GM19324 (cell line): ENCODE measurements around the gene TSPAN18.

ENCODE experiments used
- ATAC-seq: cut with Tn5 transposase; IDR thresholded peaks from one replicate; pipeline ENCODE4 v1.9.1; 2021; ENCODE audit warnings: mild to moderate bottlenecking, moderate library complexity; ENCODE audit not compliant: unreplicated experiment, low FRiP score

The TSPAN18 gene

DNA sequence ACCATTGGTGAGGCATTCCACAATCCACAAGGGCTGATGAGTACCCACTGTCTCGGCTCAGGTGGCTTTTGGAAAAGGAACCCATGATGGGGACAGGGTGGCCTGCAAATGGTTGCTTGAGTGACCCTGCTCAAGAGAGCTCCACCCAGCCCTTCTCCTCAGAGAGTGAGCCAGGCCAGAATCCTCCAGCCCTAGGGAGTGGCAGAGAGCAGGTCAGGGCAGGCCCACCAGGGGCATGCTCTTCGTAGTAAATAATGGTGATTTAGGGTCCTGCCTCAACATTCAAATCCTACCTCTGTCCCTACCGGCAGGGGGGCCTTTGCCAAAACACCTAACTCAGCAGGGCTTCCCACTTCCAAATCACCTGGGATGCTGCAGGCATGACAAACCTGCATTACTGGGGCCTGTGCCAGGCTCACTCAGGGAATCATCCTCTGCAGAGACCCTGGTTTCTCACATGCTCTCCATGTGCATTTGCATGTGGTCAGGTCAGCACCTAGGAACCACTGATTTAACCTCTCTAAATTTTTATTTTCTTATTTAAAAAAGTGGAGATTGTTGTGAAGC, 241.3 kb downstream of the TSPAN18 start:
- ATAC-seq, result no peak

DNA sequence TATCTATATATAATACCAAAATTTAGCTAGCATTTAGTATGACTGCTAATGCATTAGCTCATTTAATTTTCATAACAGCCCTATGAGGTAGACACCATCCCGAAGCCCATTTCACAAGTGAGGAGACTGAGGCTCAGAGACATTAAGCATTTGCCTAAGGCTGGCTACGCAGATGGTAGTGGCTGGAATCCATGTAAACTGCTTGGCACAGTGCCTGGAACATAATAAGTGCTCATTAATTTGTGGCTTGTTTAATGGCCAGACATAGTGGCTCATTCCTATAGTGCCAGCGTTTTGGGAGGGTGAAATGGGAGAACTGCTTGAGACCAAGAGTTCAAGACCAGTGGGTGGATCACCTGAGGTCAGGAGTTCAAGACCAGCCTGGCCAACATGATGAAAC, 241.7 kb downstream of the TSPAN18 start:
- no peak for ATAC-seq

DNA sequence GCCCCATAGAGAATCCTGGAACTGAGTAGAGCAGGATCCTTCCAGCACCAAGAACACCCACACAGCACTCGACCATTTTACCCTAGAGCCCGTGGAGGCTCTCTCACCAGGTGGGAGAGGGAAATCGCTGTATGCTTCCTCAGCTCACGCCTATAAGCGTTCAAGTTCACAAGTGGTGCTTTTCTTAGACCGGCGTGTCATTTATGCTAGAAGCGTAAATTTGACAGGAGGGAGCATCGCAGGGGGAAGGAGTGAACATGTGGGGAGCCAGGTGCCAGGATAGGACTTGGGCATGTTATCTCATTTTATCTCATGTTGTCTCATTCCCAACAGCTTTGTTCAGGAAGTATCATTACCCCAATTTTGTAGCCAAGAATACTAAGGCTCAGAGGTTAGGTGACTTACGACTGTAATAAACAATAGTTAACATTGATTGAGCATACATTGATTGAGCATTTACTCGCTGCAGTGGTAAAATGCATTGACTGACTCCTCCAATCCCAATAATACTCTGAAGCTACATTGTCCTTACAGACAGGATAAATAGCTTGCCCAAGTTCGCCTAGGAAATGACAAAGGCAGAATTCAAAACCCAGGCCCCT, 243.0 kb downstream of the TSPAN18 start:
- no peak for ATAC-seq

DNA sequence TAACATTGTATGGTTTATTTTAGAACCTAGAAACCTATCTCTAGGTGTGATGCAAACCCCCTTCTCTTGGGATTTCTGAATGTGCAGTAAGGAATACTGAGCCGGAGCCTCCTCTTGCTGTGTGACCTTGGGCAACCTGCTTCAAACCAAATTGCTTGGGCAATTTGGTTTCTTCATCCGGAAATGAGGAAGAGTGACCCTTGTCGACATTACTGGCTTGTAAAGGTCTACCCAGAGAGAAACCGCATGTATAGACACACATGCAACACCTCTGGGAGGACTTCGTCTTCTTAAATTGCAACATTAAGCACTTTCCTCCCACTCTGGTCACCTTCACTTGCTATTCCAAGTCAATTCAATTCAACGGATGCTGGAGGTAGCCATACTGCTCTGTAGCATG, 243.5 kb downstream of the TSPAN18 start:
- no peak for ATAC-seq

DNA sequence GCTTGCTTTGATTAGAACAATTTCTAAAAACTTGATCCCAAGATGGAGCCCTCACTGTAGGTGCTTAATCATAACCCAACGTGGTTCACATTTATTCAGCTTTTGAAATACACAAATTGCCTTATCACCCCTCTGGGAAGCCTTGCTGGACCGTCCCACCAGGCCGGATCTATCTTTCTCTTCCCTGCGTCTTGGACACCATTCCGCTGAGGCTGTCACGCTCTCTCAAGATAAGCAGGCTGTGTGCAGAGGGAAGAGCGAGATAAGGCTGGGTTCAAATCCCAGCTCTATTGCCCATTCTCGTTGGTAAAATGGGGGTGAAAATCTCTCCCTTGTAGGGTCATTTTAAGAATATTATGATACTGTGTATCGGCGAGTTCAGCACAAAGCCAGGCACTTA, 244.4 kb downstream of the TSPAN18 start:
- ATAC-seq, result no peak

DNA sequence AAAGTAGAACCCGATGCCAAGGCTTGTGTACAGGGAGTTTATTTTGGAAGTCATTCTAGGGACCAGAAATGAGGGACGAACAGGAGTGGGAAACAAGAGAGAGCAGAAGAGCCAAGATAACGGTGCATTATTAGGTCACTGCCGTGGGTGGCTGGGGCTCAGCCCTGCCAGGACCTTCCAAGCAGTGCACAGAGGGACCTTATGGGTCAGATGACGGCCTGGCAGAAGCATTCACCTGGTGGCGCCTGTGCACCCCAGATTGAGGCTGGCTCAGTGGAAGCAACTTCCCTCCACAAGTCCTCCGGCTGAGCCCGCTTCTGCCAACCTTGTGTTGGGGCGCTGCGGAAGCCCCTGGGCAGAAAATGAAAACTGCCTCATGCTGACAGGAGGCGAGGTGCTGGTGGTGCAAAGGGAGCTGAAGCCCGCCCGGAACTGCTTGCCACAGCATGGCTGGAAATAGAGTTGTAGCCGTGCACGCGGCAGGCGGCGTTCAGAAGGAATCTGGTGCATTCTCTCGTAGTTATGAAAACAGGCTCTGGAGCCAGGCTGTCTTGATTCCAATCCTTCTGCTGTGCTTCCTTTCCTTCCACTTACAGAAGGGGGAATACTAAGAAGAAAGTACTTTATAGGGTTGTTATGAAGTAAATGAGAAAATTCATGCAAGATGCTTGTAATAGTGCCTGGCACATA, 246.1 kb downstream of the TSPAN18 start:
- no peak for ATAC-seq

DNA sequence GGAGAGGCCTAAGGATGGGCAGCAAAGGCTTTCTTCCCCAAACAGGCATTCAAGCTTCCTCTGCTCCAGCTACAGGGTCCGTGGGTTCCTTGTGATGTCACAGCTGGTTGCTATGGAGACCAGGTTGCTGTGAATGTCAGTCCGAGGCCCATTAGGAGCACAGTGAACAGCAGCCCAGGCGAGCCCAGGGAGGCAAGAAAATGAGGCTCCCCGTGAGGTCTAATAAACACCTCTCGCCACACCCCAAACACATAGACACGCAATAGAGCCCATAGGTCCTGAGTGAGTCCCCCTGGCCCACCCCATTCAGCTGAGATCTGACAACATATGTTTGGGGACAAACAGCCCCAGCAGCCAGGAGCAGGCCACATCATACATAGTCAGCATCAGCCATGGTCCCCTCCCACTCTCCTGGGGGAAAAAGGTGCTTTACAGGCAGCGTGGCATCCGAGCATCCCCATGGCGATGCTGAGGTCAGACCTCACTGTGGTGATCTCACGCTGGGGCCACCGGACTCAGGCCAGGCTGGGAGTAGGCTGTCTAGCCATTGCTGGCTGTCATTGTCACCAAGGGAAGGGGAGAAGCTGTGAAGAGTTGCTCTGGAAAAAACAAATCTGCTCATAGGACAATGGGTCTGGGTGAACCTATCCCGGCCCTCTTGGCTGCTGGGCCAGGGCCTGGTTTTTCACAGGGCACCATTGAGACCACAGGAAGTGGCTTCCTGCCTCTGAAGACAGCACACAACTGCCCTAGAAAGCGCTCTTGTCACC, 247.1 kb downstream of the TSPAN18 start:
- ATAC-seq, result no peak

DNA sequence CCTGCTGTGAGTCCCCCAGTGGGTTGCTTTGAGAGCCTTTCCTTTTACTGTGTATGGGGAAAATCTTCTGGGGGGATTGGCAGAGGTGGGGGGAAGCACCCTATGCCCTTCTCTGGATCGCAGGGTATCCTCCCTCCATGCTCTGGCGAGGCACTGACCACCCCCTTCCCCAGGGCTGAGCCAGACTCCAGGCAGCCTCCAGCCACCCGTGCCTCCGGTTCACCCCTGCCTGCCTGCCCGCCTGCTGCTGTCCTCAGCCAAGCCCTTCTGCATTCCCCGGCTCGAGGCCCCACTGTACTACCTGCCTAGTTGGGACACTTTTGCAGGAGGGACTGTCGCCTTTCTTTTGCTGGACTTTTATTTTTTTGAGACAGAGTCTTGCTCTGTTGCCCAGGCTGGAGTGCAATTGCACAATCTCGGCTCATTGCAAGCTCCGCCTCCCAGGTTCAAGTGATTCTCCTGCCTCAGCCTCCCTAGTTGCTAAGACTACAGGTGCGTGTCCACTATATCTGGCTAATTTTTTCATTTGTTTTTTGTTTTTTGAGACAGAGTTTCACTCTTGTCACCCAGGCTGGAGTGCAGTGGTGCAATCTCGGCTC, 247.7 kb downstream of the TSPAN18 start:
- no peak for ATAC-seq

DNA sequence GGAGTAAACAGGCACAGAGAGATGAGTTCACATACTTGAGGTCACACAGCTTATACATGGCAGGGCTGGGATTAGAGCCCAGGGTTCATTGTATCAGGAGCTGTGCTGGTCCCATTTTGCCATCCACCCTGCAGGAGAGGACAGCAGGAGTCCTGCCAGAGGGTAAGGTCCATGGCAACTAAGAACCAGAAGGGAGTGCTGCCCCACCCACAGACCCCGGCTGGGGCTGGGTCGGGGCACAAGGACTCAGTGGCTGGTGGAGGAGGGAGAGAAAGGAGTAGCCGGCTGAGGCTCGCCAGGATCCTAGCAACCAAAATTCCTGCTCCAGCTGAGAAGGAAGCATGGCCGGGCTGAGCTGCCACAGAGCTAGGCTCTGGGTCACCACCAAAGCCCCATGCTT, 249.8 kb downstream of the TSPAN18 start:
- no peak for ATAC-seq

DNA sequence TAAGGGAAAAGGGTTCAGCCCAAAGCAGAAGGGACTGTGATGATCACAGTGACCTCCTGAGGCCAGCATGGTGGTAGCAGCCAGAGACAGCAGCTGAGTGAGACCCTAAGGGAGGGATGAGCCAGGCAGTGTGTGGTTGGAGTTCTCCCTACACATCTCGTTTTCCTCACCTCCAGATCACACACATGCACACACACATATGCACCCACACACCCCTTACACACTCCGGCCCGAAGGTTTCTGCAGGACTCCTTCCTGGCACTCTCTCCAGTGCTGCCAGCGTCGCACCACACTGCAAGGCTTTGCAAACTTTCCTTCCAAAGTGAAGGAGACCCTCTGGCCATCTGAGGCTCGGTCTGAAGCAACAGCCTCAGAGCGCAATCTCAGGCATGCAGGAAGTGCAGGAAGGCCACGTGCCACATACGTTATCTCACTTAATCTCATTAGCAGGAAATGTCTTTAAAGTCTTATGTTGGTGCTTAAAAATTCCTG, 250.8 kb downstream of the TSPAN18 start:
- ATAC-seq, result no peak

DNA sequence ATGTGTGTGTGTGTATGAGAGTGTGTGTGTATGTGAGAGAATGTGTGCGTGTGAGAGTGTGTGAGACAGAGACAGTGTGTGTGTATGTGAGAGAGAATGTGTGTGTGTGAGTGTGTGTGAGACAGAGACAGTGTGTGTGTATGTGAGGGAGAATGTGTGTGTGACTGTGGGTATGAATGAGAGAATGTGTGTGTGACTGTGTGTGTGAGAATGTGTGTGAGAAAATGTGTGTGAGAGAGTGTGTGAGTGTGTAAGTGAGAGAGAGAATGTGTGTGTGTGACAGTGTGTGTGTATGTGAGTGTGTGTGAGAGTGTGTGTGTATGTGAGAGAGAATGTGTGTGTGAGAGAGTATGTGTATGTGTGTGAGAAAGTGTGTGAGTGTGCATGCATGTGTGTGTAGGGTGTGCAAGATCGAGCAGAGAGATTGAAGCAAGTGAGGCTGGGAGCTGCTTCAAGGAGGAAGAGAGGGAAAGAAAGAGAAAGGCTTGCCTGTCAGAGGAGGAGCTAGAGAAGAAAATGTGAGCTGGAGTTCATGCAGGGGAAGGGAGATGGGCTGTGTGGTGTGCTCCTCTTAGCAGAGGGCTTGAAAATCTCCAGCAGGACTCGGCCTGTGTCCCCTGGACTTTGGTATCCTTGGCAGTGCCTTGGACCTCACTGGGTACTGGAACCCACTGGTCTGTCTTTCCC, 251.7 kb downstream of the TSPAN18 start:
- no peak for ATAC-seq

DNA sequence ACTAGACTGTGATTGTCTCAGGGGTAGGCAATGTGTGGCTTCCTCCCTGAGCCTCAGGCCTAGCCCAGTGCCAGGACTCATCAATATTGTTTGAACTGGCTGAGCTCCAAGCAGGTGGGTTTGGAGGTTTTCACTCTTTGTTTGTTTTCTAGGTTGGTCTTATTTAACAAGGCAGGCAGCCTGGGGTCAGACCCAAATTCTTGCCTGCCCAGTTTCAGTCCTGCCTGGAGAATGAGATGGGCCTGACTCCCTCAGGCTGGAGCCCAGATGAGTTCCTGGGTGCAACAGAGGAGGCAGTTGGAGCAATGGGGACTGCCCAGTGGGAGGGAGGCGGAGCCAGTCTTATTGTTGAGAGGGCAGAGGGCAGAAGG, 252.2 kb downstream of the TSPAN18 start:
- no peak for ATAC-seq

DNA sequence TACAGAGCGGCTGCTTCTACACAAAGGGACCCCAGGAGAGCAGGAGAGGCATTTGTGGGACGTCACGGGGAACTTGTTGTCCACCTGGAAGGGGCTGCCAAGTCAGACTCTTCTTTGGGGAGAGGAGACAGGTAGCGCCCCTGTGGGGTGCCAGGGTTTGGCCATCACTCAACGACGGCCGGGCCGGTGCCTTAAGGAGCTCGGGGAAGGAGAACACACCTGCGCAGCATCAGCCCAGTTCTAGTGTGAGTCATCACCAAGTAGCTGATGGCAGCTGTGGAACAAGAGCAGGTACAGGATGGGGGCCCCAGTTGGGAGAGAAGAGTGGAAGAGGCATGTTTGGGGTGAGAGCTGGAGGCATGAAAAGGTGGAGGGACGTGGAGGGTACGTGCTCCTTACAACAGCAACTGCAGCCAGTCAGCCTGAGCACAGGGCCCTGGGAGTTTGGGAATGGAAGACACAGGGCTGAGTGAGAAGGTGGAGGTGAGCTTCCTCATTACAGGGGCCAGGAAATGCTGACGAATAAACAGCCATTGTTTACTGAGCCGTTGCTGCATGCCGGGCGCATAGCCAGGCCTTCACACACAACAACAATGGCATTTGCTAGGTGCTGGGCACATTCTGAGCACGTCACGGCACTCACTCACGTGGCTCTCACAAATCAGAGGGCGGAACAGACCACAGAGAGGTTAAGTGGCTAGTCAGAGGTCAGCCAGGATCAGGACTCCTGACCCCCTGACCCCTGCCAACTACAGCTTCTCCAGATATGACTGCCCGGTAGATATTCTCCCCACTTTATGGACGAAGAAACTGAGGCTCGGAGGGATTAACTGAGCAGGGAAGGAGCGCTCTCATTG, 253.0 kb downstream of the TSPAN18 start:
- no peak for ATAC-seq

DNA sequence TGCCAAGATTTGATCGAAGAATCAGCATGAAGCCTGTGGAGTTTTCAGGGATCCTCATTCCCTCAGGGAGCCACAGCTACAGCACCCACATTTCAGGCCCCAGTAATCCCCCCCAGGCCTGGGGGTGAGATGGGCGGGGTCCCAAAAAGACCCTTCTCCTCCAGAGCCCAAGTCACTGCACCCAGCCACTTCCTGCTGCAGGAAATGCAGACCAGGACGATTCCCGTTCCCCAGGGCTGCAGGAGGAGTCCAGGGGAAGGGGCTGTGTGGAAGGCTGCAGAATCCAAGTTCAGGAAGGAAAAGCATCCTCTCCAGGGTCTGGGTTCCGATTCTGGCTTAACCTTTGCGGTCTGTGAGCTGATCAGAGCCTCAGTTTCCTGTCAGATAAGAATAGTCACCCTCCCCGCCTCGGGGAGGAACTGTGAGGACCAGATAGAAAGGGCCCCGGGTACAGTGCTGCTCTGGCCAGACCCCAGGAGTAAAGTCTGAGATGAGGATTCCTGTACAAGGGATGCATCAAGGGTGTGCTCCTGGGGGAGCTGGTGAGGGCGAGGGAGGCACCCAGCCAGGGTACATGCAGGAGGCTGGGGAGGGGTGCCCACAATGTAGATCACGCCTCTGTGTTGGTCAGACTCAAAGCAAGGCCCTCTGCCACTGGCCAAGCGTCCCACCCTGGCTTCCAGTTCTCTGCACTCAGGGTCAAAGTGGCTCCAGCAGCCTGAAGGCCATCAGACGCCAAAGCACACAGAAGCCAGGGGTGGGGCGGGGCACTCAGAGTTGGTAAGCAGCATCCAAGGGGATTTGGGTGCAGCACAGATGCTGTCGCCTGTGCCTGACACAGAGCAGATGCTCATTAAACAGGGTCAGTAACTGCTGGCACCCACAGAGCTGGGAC, 254.0 kb downstream of the TSPAN18 start:
- no peak for ATAC-seq
